Sigmoid colon (tissue), 4 donors: ENCODE results near the gene EFHC2.

Experiments
- POLR2AphosphoS5 ChIP-seq, 4 donors: sonication (generic); formaldehyde crosslinking; IDR thresholded peaks; one replicate each; pipeline ENCODE4 v1.6.1; 2017; ENCODE audit warnings: antibody characterized with exemption in 4 of 4
- TF ChIP-seq, protein P1 (sequence below), 4 experiments: fragments of 450-650 bp in 3 of 4; fragments of 200-600 bp in 1 of 4; IDR thresholded peaks; one replicate each; pipeline ENCODE4 v1.5.1; 2016 to 2019; ENCODE audit warnings: antibody characterized with exemption in 4 of 4, mild to moderate bottlenecking in 3 of 4, moderate library complexity in 2 of 4

GRCh38 chrX:44104699-44105098 lies 238.8 kb downstream of the EFHC2 start:
- TF ChIP-seq, protein P1, sequence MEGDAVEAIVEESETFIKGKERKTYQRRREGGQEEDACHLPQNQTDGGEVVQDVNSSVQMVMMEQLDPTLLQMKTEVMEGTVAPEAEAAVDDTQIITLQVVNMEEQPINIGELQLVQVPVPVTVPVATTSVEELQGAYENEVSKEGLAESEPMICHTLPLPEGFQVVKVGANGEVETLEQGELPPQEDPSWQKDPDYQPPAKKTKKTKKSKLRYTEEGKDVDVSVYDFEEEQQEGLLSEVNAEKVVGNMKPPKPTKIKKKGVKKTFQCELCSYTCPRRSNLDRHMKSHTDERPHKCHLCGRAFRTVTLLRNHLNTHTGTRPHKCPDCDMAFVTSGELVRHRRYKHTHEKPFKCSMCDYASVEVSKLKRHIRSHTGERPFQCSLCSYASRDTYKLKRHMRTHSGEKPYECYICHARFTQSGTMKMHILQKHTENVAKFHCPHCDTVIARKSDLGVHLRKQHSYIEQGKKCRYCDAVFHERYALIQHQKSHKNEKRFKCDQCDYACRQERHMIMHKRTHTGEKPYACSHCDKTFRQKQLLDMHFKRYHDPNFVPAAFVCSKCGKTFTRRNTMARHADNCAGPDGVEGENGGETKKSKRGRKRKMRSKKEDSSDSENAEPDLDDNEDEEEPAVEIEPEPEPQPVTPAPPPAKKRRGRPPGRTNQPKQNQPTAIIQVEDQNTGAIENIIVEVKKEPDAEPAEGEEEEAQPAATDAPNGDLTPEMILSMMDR (IDR thresholded peaks at IDR 0.05), result no peak
- no peak for TF ChIP-seq POLR2AphosphoS5 (IDR thresholded peaks at IDR 0.05)
